NCI-H69 (cell line): ENCODE data around the gene SPOCK2.
A peak's percentile ranks its signal among the peaks of the same experiment; 100 is the strongest.

Experiments
- DNase-seq: peaks from one replicate; lab custom pipeline; 2025; lab: John Stamatoyannopoulos, UW

Gene SPOCK2

DNA sequence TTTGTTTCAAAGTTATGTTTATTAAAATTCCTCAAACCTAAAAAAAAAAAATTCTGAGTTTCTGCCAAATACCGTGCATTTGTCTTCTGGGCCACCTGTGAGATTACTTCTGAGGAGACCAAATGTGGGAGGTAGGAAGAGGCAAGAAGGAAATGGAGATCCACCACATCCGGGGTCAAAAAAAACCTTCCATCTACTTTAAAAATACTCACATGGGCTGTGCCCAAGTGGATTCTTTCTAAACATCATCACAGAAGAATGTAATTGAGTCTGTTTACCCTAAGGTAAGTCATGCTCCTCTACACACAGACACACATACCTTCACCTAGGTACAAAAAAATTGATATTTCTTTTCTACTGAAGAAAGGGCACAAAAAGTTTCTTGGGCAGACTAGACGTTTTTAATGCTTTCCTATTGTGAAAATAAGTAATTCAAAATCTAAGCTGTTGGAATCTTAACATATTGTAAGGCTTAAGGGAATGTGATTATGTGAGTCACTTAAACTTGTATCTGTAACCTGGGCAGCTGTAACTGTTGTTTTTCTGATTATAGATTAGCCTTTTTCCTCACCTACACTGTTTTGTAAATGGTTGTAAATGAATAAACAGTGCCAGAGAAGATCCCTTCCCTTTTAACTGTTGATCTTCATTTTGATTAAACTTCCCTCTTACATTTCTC, 19.1 kb upstream of the SPOCK2 start:
- DNase-seq: no peak

DNA sequence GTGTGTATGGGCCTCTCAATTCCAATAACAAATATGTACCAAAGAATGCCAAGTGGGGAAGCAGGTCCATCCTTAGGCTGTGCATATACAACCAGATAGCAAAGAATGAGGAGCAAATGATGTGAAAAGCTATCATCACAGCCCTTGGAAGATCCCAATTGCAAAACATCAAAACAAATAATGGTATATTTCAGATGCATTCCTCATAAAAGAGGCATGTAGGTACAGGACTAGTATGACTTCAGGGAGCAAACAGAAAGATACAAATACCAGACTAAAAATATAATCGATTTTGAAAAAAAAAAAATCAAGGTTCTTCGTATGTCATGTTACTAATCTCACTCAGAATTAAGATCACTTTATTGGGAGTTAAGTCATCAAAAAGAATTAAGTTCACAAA, 18.5 kb upstream of the SPOCK2 start:
- DNase-seq: no peak

DNA sequence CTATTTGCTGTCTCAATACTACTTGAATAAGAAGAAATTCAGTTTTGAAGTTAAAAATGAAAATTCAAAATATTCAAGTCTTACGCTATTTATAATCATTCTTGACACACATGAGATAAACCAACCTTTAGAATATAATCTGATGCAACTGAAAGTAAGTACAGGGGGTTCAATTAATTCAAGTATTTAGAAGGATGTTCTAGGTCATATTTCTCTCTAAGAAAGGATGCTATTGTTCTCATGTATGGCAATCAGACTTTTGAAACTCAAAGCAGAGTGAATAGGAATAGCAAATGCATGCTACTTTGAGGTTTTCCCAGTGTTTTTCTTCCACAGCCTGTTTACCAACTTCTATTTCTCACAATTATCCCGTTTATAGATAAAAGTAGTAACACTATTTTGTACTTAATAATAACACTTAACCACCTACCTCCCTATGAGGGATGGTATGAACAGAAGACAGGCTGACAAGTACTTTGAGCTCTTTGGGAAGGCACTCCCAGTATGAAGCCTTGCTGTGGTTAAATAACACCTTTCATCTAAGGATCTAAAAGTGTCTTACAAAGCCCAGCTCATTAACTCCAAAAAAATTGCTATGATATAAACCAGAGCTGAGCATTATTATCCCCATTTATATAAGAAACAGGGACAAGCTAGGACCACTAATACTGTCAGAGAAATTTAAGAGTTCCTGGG, 18.0 kb upstream of the SPOCK2 start:
- no peak for DNase-seq

DNA sequence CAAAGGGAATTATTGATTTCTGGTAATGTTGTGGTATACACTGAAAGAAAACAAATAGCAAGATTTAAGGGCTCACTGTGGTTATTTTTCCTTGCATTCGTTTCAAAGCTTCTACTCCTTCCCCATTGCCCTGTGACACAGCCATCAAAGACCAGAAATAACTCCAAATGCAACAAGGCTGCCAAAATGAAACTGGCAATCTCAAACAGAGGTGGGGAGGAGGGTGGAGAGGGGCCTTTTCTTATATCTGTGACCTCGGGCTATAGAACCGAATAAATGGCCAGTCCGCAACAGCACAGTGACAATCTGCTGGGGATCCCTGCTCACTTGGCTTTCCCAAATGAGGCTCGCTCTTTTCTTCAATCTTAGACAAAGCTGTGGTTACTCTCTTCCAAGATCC, 17.4 kb upstream of the SPOCK2 start:
- no peak for DNase-seq

DNA sequence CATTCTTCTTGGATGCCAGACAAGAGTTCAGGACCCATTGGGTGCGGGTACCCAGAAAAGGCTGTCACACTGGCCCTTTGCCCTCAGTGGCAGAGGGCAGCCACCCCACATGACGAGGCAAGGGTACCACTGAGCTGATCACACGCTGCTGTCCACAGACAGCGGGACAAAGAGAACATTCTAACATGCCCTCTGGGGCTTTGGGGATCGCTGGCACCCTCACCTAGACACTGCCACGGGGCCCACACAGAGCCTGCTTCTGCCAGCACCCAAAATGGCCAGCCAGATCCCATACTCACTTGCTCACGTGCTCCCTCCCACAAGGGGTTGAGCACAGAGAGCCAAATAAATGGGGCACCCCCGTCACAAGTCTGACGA, 16.7 kb upstream of the SPOCK2 start:
- no peak for DNase-seq

DNA sequence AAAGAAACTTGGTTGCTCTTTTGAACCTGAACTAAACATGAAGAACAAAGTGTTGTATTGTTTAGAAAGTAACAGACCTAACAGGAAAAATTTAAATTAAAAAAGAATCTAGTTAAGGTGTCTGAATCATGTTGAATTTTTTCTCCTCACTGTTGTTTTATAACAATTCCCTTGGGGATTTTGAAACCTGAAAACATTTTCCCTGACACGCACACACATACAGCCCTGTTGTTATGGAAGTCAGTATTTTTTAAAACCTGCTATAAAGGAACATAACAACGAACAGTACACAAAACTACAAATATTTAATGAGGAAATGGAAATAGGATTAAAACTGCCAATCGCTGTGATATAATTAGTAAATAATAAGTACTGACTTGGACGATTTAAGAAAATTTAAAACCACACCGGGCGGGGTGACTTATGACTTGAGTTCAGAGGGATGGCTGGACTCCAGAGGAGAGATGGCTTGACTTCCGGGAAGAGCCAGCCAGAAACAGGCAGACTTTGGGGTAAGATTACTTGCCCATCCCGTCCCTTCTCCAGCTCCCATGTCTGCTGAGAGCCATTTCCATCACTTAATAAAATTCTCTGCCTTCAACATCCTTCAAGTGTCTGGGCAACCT, 16.2 kb upstream of the SPOCK2 start:
- DNase-seq: no peak

DNA sequence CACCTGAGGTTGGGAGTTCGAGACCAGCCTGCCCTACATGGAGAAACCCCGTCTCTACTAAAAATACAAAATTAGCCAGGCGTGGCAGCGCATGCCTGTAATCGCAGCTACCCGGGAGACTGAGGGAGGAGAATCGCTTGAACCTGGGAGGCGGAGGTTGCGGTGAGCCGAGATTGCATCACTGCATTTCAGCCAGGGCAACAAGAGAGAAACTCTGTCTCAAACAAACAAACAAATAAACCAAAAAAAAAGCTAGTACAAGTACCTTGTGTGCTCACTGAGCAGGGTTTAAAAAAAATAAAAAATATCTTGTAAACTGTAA, 11.2 kb upstream of the SPOCK2 start:
- no peak for DNase-seq

DNA sequence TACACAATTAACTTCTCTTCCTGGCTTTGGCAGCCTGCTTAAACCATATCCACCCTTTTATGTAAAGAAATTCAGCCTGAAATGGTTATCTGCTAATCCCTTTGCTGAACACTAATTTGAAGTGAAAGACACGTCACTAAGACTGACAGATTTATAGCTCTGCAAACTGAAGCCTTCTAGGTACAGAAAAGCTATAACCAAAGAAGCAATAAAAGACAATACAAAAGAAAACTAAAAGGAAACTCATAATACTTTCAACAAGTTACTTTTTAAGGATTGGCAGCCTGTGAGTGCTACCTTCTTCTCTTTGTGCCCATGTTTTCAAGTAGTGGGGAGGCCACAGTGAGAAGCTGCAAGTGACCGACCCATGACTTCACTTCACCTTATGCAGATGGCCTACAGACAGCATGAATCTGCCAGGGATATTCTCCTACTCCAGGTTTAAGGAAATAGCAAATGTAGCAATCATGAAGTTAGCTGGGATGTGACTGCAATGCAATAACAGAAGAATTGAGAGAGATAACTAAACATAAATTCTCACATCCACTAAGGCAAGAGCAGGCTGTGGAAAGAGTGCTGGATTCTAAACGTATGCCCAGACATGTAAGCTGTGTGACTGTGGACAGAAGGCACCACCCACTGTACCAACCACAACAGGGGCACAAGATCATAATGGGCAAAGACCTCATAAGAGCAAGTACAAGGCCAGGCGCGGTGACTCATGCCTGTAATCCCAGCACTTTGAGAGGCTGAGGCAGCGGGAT, 10.7 kb upstream of the SPOCK2 start:
- DNase-seq: peak; percentile 37

DNA sequence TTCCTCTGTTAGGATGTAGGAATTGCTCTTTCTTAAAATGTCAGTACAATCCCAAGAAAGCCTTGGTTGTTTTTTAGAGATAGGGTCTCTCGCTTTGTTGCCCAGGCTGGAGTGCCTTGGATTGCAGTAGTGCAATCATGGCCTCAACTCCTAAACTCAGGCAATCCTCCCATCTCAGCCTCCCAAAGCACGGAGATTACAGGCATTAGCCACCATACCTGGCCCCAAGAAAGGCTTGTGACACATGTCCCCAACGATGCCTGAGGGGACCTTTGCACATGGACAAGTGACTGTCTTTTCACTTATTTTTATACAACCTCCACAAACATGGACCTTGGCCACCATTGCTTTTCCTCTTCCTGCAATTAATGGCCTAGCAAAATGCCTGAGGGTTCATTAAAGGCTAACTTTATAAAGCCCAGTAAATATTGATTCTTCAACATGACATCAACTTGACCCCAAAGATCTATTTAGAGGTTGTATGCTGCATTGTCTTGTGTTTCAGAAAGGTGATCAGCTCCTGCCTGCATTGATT, 10.0 kb upstream of the SPOCK2 start:
- DNase-seq: peak; percentile 37

DNA sequence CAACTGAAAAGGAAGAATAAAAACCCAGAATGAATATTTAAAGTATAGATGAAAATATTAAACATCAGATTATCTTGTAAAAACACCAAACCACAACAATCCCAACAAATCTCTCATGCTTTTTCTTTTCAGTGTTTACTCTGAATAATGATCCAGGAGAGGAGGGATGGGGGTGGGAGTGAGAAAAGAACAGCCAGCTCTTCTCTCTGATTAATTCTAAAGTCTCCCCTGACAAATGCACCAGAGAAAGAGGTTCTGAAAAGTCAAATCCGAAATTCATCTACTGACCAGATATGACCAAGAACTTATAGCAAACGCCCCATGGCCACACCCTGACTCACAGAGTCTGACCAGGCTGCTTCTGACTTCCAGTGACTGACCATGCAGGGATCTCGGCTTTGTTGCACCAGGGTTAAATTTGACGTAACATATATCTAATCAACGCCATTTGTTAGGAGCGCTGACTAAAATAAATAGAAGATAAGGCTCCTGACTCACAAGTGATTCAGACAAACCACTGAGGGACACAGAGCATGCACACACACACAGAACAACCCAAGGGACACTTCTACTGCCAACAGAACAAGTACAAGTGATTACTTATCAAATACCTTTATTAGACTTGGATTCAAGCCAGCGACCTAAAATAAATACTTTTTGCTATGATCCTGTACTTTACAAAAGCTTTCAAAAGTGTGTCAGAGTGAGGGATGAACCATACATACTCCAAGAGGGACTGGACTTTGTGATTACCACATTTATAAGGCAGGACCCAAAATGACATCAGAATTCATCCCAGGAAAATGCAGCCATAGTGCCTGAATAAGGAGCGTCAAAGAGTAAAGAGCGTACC, 9.3 kb upstream of the SPOCK2 start:
- peak; percentile 35 for DNase-seq

DNA sequence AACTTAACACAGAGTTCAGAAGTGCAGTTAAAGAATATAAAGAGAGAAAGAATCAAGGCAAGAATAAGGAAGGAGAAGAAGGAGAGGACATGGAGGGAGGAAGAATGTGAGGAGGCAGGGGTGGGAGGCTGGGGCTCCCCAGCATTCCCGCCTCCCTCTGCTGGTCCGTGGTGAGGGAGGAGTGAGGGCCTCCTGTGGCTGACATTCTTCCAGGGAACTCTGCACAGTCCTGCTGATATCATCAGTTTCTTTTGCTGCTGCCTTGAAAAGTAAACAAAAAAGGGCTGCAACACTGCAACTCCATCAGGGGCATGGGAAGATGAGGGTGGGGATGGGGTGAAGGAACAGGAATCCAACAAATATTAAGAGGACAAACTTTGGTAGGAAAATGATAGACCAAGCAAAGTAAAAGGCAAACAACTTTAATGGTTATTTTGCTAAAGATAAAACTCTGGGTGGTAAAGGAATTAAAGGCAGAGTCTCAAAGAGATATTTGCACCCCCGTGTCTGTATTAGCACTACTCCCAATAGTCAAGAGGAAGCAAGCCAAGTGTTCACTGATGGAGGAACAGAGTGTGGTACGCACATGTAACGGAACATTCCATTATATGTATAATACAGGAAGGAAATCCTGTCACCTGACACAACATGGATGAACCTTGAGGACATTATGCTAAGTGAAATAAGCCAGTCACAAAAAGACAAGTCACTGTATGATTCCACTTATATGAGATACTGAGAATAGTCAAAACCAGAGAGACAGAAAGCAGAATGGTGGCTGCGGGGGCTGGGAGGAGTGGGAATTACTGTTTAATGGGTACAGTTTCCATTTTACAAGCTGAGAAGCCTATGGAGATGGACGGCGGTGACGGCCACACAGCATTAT, 8.0 kb upstream of the SPOCK2 start:
- DNase-seq: no peak

DNA sequence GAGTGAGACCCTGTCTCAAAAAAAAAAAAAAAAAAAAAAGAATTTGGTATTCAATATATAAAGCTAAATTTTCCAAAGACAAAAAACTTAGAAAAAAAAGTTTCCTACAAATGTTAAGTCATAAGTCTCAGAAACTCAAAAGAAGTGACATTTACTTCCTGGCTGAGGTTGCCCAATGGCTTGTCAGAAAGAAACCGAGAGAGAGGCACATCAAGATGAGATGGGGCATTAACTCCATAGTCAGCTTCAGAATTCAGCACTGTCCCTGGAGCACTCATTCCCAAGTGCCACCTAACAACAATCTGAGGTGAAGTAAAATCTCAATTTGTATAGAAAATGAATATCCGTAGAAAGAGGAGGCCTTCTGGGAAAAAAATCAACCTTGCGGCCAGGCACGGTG, 6.8 kb upstream of the SPOCK2 start:
- no peak for DNase-seq

DNA sequence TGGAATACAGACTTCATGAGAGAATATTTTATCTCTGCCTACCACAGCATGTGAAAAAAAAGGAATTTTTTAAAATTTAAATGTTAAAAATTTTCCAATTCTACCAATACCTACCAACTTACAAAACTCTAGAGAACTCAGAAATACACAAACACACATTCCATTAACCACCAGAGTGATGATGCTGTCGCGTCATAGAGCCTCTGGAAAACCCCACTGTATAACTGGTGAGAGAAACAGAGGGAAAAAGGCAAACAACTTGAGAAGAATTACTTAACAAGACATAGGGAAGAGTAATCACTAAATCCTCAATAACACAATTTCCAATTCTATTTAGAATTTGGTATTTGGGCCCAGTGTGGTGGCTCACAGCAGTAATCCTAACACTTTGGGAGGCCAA, 6.2 kb upstream of the SPOCK2 start:
- no peak for DNase-seq

DNA sequence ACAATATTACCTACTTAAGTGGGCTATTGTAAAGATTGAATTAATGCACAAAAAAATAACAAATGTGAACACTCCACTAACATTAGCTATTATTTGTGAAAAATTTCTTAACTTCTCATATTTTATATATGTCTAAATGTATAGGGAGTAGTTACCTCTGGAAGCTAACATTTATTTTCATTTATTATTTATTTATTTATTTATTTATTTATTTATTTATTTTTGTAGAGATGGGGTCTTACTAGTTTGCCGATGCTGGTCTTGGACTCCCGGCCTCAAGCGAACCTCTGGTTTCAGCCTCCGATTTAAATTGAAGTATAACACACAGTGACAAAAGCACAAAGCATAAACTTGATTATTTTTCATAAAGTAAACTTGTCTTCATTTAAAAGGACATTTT, 5.1 kb upstream of the SPOCK2 start:
- no peak for DNase-seq

DNA sequence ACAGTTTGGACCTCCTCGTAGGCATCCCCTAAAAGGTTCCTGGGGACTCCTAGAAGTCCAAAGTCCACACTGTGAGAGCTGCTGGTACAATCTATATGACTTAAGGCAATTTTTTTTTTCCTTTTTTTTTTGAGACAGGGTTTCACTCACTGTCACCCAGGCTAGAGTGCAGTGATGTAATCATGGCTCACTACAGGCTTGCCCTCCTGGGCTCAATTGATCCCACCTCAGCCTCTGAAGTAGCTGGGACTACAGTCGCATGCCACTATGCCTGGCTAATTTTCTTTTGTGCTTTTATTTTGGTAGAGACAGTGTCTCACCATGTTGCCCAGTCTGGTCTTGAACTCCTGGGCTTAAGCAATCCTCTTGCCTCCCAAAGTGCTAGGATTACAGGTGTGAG, 4.6 kb upstream of the SPOCK2 start:
- no peak for DNase-seq

DNA sequence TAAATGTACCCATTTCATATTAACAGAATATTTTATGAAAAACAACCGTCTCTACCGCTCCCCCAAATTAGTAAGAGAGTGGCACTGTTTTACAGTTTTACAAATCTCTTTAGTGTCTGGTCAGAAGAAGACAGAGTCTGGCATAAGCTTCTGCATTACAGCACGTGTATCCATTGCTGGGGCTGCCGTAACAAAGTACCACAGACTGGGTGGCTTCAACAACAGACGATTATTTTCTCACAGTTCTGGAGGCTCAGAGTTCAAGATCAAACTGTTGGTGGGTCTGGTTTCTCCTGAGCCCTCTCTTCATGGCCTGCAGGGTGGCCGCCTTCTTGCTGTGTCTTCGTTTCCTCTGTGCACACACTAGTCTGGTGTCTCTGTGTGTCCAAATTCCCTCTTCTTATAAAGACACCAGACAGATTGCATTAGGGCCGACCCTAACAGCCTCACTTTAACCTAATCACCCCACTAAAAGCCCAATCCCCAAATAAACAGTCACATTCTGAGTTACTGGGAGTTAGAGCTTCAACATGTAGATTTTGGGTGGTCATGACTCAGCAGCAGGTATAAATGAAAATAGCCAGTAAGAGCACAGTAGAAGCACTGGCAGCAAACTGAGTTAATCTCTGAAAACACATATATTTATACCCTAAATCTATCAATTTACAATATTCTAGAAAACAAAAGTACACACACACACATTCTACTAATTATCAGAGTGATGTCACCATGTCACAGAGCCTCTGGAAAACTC, 4.0 kb upstream of the SPOCK2 start:
- DNase-seq: no peak

DNA sequence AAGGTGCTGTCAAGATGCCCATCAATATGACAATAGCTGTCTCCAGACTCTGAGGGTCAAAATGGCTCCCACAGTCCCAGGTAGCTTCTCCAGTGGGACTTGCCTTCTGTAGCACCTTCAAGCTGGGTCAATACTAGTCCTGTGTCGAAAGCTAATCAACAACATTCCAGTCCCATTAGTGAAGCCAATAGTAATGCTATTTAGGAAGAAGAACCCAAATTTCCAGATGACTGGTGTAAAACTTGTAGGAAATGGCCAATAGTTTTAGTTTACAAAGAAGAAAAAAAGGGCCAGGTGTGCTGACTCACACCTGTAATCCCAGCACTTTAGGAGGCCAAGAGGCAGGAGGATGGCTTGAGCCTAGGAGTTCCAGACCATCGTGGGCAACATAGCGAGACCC, 2.0 kb upstream of the SPOCK2 start:
- no peak for DNase-seq

DNA sequence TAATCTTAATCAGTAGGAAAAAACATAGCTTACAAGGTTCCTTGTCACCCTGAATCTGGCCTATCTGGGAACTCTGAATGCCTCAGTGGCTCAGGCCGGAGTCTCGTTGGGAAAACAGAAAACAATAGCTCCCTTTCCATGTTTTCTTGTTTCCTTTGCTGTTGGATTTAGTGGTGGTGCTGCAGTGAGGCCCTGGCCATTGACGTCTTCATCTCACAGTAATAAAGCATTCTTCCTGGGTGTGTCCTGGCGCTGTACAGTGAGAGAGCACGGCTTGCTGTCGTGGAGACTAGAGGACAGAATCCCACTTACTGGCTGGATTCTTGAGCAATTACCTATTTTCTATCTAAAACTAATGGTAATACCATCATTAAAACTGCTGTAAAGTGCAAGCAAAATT, 1.3 kb upstream of the SPOCK2 start:
- DNase-seq: peak; percentile 73

DNA sequence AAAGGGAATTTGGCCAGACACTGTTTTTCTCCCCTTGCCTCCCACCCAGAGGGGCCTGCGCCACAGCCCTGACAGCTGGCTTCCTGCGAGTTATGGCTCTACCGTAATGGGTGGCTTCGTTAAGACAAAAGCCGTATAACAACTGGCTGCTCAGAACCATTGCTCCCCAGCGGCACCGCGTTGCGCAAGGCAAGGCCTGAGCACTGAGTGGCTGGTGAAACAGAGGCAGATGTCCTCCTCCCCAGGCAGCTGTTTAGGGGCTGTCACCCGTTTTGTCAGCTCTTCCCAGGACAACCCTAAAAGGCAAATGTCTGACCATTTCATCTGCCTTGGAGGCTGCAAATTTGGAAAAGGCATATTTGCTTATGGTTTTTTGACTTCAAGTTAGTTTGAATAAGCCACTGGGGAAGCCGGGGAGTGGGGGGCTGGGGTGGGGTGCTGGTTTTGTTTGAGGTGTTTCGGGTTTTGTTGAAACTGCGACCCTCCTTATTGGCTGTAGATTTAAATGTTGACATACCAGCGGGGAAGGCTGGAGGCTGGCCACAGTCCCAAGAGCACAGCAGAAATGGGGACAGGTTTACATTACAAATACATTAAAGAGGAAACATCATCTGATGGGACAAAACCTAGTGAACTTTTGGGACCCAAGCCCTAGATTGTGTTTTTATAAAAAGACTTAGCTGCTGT, 681 bp upstream of the SPOCK2 start:
- DNase-seq: peak; percentile 94
